HG02885 (cell line): ENCODE results near the gene SND1.

Source experiments
- ATAC-seq: cut with Tn5 transposase; IDR thresholded peaks from one replicate; pipeline ENCODE4 v1.9.1; 2021; ENCODE audit warnings: mild to moderate bottlenecking; ENCODE audit not compliant: unreplicated experiment, poor library complexity

SND1 gene

DNA sequence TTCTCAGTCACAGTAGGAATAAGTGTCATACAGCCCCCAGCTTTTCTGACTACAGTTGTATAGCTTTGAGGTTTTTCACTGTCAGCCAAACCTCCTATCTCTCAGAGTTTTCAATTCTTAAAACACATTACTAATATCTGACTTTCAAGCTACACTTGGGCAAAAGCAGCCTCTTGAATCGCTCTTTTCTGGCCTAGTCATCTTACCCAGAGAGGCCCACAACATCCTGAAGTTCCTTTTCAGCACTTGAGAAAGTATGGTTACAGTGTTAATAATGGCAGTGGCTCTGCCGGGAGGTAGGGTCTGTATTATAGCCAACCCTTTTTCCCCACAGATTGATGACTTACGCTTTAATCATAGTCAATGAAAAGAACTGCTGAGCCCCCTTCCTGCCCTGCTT lies 198.2 kb downstream of the SND1 start:
- ATAC-seq: peak; percentile 68

DNA sequence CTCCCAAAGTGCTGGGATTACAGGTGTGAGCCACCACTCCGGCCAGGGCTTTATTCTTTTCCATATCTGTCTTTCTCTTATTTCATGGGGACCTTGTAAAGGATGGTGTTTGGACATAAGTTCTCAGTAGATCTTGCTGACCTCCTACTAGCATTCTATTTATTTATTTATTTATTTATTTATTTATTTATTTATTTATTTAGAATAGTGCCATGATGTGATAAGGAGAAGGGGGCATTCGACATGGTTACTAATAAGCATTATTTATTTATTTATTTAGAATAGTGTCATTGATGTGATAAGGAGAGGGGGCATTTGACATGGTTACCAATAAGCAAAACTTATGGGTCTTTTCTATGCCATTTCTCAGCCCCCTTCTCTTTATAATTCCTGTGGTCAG lies 202.4 kb downstream of the SND1 start:
- no peak for ATAC-seq

DNA sequence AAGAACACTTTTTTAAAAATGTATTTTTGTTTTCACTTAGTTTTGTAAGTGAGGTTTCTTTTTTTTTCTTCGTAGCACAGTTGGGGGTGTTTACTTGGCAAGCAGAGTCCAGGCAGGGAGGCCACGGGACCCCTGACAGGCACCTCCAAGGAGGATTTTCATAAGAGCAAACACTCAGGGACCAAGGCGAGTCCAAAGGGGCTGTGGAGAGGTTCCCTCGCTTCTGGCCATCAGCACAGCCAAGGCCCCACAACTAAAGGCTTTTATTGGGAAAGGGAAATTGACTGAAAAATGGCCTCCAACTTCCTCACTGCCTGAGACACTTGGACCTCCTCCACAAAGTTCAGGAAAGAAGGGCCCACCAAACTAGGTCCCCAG lies 205.5 kb downstream of the SND1 start:
- ATAC-seq: no peak

DNA sequence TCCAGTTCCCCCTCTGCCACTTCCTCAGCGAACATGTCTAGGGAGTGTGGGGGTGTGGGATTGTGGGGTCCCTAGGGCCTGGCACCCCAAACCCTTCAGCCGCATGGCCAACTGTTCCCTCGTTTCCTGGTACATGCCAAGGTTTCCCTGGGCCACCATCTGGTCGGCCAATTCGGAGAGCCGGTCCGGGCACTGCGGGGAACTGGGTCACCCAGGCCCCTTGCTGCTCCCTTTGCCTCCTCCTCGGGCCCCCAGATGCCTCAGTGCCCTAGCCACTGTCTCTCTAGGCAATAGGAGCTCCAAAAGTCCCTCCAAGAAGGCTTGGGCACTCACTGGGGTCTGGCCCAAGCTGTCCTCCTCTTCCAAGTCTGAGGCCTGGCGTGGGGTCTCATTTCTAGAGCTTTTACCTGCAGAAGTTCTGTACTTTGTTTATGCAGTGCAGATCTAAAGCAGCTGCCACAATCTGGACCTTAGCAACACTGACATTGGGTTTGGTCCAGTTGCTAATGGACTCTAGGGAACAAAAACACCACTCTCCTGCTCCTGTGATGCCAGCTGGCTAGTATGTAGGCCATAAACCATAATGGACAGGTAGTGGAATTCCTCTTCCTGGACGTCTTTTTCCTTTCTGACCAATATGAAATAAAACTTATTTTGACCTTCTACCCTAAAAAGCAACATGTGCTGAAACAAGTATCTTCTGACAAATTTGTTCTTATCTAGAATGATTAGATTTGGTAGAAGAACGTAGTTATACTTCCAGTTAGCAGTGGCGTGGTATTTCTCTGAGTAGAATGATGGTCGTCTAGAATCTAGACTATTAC lies 206.3 kb downstream of the SND1 start:
- ATAC-seq: no peak

DNA sequence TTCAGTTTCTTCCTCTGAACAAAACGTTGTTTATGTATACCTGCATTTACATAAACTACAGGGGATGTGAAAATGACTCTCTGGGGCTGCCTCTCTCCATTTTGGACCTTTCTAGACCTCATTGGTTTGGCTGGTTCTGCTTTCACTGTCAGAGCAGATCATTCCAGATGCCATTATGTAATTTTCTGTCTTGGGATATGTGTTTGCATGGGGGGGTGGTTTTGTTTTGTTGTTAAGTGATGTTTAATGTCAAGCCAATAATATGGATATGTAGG lies 206.9 kb downstream of the SND1 start:
- ATAC-seq: peak; percentile 49

DNA sequence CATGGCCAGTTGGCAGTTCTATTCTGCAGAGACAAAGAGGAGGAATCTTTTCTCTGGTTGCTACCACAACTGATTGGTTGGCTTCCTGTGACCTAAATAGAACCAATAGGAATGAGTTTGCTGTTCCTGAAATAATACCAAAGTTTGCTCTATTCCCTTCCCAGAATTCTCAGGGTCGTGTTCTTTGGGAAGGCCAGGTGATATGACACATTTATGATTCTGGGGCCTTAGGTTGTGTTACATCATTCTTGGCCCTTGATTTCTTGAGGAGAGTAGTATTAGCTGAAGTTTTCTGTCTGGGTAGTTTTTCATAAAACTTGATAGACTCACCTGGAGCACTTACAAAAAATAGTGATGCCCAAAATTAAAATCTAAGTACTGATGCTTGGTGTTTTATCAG lies 207.3 kb downstream of the SND1 start:
- no peak for ATAC-seq

DNA sequence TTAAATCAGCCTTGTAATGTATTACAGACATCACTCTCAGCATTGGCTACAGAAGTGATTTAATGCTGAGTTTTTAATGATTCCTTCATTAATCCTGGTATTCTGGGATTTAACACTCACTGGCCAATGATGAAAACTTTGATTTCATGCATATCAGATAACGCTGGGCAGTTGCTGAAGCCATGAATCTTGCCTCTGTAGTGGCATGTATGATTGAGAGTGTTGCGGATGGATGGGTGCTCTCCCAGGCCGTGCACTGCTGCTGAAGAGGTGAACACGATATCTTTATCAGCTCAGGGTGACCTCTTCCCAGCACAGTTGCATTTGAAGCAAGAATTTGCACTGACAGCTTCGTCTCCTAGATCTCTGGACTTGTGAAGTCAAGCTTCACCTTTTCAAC lies 210.5 kb downstream of the SND1 start:
- ATAC-seq: no peak

DNA sequence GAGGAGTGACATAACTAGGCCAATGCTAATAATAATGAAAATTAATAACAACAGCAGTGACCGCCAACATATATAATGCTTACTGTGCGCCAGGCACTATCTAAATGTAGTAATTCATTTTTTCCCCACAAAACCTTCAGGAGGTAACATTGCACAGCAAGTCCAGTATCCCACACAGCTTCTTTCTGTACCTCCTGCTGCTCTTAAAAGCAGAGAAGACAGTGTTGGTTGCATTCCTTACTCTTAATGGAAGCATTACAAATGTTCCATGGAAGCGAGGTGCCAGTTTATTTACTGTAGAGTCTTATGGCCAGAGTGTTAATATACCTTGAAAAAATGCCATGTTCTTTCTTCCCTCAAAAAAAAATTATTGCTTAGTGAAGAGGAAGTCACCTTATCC lies 211.1 kb downstream of the SND1 start:
- no peak for ATAC-seq

DNA sequence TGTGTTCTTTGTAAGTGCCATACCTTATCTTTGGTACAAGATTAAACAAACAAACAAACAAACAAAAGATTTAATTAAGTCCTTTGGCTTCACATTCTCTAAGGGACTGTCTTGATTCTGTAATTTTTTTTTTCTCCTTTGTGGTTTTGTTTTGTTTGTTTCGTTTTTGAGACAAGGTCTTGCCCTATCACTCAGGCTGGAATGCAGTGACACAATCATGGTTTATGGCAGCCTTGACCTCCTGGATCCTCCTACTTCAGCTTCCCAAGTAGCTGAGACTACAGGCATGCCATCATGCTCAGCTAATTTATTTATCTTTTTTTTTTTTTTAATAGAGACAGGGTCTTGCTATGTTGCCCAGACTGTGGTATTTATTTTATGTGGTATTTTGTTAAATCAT lies 213.5 kb downstream of the SND1 start:
- ATAC-seq: no peak

DNA sequence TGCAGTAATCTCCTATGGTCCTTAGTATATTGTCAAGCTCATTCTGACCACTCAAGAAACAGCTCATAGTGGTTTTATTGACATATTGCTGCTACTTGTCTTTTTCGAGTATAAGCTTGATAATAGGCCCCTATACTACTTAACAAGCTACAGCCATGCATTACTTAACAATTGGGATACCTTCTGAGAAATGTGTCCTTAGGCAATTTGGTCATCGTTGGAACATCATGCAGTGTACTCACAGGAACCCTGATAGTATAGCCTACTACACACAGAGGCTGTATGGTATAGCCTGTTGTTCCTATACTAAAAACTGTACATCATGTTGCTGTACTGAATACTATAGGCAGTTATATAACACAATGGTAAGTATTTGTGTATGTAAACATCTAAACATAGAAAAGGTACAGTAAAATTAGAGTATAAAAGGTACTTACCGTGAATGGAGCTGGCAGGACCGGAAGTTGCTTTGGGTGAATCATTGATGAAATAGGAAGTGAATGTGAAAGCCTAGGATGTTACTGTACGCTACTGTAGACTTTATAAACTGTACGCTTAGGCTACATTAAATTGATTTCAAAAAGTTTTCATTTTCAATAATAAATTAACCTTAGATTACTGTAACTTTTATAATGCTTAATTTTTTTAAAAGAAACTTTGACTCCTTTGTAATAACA lies 218.4 kb downstream of the SND1 start:
- ATAC-seq: peak; percentile 79

DNA sequence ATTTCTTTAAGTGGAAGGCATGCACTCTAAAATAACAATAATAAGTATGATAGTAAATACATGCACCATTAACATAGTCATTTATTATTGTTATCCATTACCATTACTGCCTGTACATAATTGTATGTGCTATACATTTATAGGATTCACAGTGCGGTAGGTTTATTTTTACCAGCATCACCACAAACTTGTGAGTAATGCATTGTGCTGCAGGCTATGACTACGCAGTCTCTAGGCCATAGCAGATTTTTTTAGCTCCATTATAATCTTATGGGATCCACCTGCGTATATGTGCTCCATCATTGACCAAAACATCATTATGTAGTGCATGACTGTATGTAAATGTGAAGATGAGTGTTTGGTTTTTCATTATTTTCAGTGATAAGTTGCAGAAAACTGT lies 219.2 kb downstream of the SND1 start:
- no peak for ATAC-seq

DNA sequence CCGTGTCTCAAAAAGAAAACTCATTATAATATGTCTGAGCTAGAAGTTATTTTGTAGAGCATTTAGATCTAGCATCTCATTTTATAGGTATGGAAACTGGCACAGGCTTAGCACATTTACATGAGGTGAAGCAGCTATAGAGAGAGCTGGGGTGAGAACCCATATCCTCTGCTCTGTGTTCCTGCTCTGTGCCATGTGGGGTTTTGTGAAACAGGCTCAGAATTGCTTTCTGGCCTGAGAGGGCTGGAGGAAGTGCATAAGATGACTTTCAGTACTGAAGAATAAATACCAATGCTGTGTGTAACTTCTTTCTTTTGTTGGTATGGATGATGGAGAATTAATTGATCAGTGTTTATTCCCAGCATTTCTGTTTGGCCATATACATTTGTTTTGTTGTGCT lies 220.1 kb downstream of the SND1 start:
- ATAC-seq: peak; percentile 67

DNA sequence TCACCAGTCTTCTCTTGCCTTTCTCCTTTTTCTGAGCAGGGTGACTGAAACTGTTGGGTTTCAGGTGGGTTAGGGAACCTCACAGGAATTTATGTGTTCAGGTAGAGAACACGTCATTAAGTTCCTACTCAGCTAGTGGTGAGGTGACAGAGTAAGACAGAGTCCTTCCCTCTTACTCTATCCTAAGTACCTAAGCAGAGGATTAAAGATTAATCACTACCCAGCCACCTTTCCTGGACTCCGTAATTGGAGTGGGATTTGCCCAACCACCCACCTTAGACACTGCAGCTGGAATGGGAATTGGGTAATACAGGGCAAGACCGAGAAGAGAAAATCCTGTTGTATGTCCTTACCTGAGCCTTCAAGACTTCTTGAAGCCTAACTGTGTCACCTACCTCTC lies 221.2 kb downstream of the SND1 start:
- no peak for ATAC-seq

DNA sequence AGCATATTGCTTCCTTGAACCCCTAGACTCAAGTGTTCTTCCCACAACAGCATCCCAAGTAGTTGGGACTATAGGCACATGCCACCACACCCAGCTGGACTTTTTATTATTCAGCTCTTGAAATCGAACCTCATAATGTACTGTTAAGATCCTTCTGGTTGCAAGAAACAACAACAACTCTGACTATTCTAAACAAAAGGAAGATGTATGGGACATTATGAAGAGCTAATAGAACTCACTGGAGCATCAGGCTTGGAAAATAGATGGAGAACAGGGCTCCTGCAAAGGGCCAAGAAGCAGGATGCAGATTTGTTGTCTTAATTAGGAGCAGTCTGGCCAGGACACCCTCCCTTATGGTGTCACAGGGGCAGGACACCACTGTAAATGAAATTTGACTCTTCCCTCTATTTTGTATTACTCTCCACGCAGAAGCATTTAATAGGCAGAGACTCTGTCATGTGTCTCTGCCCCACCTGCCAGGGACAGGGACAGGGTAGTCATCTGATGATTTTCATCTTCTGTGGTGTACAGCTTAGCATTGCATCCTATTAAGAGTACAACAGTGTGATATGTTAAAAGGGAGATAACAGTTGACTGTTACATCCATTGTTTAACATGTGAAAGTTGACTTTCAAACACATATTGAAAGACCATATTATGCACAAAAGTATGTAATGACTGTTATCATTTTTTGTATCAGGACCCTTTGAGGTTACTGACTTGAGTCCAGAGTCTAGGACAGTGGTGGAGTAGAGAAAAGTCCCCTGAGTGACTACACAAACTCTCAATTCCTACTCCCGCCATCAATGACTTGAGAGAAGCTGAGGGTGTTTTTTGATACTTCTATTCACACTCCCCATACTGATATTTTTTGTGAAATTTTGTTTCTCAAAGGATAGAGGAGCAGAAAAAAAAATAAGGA lies 222.0 kb downstream of the SND1 start:
- no peak for ATAC-seq

DNA sequence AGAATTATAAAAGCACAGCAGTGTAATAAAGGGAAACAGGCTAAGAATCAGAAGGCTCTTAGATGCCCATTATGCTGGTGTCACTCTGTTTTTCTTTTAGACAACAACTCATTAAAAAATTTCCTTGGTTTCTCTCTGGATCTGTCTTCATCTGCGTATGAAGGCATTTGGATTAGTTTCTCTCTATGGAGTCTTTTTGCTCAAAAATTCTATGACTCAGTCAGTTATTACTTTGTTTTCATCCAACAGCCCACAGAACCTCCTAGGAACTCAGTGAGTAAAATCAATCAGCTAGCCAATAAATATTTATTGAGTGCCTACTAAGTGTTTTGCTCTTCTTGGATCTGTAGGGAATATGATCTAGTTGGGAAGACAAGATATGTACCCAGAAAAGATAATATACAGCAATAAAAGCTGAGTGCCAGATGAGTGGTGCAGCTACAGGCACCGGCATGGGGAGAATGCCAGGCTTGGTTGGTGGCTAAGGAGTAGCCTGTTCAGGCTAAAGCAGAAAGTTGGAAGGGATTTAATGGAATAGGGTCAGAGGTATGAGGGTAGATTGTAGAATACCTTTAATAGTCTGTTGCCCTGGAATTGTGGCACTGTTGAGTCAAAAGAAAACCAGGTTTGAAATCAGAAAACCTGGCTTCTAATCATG lies 223.1 kb downstream of the SND1 start:
- ATAC-seq: no peak

DNA sequence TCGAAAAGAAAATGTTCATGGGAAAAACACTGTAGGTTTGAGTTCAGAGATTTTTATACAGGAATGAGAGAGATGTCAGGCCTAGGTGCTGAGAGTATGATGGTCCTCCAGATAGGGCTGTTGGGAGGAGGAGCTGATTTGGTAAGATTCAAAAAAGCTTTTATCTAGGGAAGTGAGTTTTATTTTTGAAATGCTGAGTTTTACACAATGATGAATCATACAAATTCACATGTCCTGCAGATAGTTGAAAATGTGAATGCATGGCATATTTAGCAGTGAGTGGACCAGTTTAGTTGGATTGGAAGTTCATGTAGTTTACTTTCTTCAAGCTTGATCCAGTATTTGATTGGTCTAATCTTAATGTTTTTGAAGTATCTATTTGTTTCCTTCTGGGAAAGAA lies 224.4 kb downstream of the SND1 start:
- ATAC-seq: no peak

DNA sequence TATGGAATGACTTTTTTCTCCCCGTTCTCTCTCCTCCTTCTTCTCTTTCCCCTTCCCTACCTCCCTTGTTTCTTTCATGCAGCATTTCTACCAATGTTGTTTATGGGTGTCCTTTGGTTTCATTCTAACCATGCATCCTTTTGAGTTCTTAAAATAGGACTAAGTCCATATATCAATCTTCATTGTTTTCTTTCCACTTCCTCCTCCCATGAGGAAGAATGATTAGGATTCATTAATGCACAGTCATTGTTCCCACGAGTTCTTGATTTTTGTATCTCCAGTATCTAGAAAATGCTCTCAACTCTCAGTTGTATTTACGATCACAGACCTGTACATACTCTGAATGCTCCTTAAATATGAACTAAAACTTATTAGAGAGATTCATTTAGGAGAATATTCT lies 226.0 kb downstream of the SND1 start:
- no peak for ATAC-seq

DNA sequence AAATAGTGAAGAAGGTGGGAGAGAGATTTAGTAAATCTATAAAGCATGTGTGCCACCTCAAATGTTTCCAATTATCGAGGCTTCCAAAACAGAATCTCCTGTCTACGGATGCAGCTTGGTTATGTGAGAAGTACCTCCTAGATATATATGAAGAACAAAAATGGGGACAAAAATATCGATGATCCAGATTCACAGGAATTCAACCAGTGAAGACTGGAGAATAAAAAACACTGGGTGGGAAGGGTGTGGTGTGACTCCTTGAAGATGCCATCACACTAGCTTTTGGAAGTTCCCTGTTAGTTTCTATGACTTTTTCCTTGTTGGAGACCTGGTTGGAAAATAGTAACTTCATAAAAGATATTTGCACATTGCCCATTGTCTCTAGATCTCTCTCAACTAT lies 226.8 kb downstream of the SND1 start:
- ATAC-seq: no peak

DNA sequence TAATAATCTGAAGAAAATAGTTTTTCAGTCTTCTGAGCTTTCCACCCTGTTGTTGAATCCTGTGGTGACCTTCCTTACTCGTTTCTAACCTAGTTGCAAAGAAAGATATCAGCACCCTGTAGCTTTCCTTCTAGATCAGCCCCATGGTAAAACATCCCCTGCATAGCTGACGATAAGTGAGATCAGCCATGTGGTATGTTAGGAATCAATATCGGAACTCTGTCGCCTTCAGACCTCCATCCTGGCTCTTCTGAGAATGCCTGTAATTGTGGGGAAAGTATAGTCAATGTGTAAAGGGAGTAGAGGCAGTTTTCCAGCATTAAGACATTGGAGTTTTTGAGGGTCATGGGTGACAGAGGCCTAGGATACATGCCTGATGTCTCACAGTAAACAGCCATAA lies 227.4 kb downstream of the SND1 start:
- no peak for ATAC-seq

DNA sequence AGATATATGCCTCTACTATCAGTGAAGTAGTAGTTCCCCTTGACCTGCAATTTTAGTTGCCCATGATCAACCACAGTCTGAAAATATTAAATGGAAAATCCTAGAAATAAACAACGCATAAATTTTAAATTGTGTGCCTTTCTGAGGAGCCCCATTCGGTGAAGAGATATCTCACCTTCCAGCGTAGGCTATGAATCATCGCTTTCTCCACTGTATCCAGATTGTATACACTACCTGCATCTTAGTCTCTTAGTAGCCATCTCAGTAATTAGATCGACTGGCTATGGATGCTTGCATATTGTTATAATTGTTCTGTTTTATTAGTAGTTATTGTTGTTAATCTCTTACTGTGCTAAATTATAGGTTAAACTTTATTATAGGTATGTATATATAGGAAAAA lies 227.9 kb downstream of the SND1 start:
- no peak for ATAC-seq

DNA sequence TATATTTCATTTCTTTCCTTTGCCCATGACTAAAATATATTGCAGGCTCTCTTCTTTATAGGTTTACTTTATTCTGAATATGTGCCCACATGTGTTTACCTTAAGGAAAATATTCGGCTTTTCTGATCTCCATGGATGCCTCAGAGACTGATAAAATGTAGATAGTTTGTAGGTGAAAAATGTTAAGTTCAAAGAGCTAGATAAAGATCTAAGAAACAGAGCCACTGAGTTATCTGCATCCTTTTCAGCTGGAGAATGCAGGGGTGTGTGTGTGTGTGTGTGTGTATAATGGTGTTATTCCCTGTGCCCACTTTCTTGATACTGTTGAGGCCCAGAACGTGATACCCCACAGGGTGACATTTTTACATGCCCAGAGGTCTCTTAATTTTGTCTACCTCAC lies 228.5 kb downstream of the SND1 start:
- ATAC-seq: no peak
